ENCODE results near the gene NTNG2. TPM values are rescaled to one million over a fixed set of nuclear protein-coding genes. Genes with fewer than 3 reads are reported as not detected.
A peak's percentile ranks its signal among the peaks of the same experiment; 100 is the strongest.

NTNG2 gene
- polyA plus RNA-seq, 1 donor from 2014 or later: 0.43 TPM

- H3F3A ChIP-seq (ENCODE audit: insufficient read depth, low read length, poor library complexity, severe bottlenecking): no peaks in the 10 kb centered on the region
- H3K9me2 ChIP-seq (ENCODE audit: insufficient read depth, low read length): no peaks in the 10 kb centered on the region
- H3K36me3 ChIP-seq (ENCODE audit: insufficient read depth, low read length): no peaks in the 10 kb centered on the region
- H2AFZ ChIP-seq (ENCODE audit: low read depth, low read length): no peak overlapping the region
- H3K4me2 ChIP-seq (ENCODE audit: low read length): no peak overlapping the region
- no peaks in the 10 kb centered on the region for H3K79me2 ChIP-seq (replicated peaks; ENCODE audit: insufficient read depth, low read length)
- H4K20me1 ChIP-seq (ENCODE audit: insufficient read depth): no peaks in the 10 kb centered on the region
- peak; percentile 45 for TF ChIP-seq EP300 (conservative IDR thresholded peaks at IDR 0.05; ENCODE audit: poor library complexity, severe bottlenecking)
- TF ChIP-seq RAD21 (conservative IDR thresholded peaks at IDR 0.05): no peak
- TF ChIP-seq POLR2AphosphoS5 (IDR thresholded peaks at IDR 0.05): peak; percentile 52
- no peaks in the 10 kb centered on the region for H3K9me3 ChIP-seq (ENCODE audit: low read length)
- H3K27ac ChIP-seq (ENCODE audit: low read length): no peak overlapping the region
- H3K9ac ChIP-seq (ENCODE audit: low read length): no peak overlapping the region
- H3K4me3 ChIP-seq (ENCODE audit: low read length): no peak overlapping the region
- no peaks in the 10 kb centered on the region for H3K27me3 ChIP-seq (ENCODE audit: insufficient read depth, low read depth, low read length)
Measured at GRCh38 chr9:132152231-132152630, 9.6 kb upstream of the NTNG2 start.

GRCh38 chr9:132154863-132155567, 6.8 kb upstream of the NTNG2 start:
- no peak overlapping the region for H3K4me3 ChIP-seq (ENCODE audit: low read length)
- H3K27ac ChIP-seq (ENCODE audit: low read length): no peak overlapping the region
- H3K9me2 ChIP-seq (ENCODE audit: insufficient read depth, low read length): no peaks in the 10 kb centered on the region
- H2AFZ ChIP-seq (ENCODE audit: low read depth, low read length): no peak overlapping the region
- H3F3A ChIP-seq (ENCODE audit: insufficient read depth, low read length, poor library complexity, severe bottlenecking): no peaks in the 10 kb centered on the region
- no peak overlapping the region for H3K9ac ChIP-seq (ENCODE audit: low read length)
- H3K9me3 ChIP-seq (ENCODE audit: low read length): no peaks in the 10 kb centered on the region
- no peak overlapping the region for H3K4me2 ChIP-seq (ENCODE audit: low read length)
- no peaks in the 10 kb centered on the region for H4K20me1 ChIP-seq (ENCODE audit: insufficient read depth)
- H3K27me3 ChIP-seq (ENCODE audit: insufficient read depth, low read depth, low read length): peaks cover 12% of the 10 kb centered on the region
- TF ChIP-seq TAF1 (IDR thresholded peaks at IDR 0.05; ENCODE audit: low read depth) (no peak), SMC3 (conservative IDR thresholded peaks at IDR 0.05; ENCODE audit: poor library complexity) (no peak), EZH2 (IDR thresholded peaks at IDR 0.05; ENCODE audit: borderline replicate concordance, insufficient read depth, low read length, poor library complexity, severe bottlenecking) (no peak), RAD21 (conservative IDR thresholded peaks at IDR 0.05) (no peak), EP300 (conservative IDR thresholded peaks at IDR 0.05; ENCODE audit: poor library complexity, severe bottlenecking) (no peak)
- TF ChIP-seq, protein P1, sequence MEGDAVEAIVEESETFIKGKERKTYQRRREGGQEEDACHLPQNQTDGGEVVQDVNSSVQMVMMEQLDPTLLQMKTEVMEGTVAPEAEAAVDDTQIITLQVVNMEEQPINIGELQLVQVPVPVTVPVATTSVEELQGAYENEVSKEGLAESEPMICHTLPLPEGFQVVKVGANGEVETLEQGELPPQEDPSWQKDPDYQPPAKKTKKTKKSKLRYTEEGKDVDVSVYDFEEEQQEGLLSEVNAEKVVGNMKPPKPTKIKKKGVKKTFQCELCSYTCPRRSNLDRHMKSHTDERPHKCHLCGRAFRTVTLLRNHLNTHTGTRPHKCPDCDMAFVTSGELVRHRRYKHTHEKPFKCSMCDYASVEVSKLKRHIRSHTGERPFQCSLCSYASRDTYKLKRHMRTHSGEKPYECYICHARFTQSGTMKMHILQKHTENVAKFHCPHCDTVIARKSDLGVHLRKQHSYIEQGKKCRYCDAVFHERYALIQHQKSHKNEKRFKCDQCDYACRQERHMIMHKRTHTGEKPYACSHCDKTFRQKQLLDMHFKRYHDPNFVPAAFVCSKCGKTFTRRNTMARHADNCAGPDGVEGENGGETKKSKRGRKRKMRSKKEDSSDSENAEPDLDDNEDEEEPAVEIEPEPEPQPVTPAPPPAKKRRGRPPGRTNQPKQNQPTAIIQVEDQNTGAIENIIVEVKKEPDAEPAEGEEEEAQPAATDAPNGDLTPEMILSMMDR (IDR thresholded peaks at IDR 0.05; ENCODE audit: poor library complexity, severe bottlenecking): no peak
- TF ChIP-seq, protein P2, sequence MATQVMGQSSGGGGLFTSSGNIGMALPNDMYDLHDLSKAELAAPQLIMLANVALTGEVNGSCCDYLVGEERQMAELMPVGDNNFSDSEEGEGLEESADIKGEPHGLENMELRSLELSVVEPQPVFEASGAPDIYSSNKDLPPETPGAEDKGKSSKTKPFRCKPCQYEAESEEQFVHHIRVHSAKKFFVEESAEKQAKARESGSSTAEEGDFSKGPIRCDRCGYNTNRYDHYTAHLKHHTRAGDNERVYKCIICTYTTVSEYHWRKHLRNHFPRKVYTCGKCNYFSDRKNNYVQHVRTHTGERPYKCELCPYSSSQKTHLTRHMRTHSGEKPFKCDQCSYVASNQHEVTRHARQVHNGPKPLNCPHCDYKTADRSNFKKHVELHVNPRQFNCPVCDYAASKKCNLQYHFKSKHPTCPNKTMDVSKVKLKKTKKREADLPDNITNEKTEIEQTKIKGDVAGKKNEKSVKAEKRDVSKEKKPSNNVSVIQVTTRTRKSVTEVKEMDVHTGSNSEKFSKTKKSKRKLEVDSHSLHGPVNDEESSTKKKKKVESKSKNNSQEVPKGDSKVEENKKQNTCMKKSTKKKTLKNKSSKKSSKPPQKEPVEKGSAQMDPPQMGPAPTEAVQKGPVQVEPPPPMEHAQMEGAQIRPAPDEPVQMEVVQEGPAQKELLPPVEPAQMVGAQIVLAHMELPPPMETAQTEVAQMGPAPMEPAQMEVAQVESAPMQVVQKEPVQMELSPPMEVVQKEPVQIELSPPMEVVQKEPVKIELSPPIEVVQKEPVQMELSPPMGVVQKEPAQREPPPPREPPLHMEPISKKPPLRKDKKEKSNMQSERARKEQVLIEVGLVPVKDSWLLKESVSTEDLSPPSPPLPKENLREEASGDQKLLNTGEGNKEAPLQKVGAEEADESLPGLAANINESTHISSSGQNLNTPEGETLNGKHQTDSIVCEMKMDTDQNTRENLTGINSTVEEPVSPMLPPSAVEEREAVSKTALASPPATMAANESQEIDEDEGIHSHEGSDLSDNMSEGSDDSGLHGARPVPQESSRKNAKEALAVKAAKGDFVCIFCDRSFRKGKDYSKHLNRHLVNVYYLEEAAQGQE (IDR thresholded peaks at IDR 0.05; ENCODE audit: borderline replicate concordance): no peak
- no peaks in the 10 kb centered on the region for H3K36me3 ChIP-seq (ENCODE audit: insufficient read depth, low read length)
- H3K79me2 ChIP-seq (replicated peaks; ENCODE audit: insufficient read depth, low read length): no peaks in the 10 kb centered on the region

DNA sequence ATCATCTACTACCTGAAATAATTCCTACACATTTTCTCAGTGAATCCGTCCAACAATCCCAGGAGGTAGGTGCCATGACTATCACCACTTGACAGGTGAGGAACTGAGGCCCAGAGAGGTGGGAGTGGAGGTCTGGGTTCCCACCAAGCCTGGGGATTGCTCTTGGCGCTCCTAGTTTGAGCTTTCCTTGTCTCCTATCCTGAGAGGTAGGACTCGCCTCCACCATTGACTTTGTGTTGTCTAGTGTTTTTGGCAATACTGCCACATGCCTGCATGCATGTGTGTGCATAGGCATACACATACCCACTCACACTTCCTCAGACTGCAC, 6.3 kb upstream of the NTNG2 start:
- H2AFZ ChIP-seq (ENCODE audit: low read depth, low read length): no peak overlapping the region
- H3K79me2 ChIP-seq (replicated peaks; ENCODE audit: insufficient read depth, low read length): no peaks in the 10 kb centered on the region
- no peak overlapping the region for H3K4me2 ChIP-seq (ENCODE audit: low read length)
- peaks cover 17% of the 10 kb centered on the region for H3K27me3 ChIP-seq (ENCODE audit: insufficient read depth, low read depth, low read length)
- H3K36me3 ChIP-seq (ENCODE audit: insufficient read depth, low read length): no peaks in the 10 kb centered on the region
- H3F3A ChIP-seq (ENCODE audit: insufficient read depth, low read length, poor library complexity, severe bottlenecking): no peaks in the 10 kb centered on the region
- no peaks in the 10 kb centered on the region for H3K9me2 ChIP-seq (ENCODE audit: insufficient read depth, low read length)
- TF ChIP-seq, protein P2 (IDR thresholded peaks at IDR 0.05; ENCODE audit: borderline replicate concordance): no peak
- TF ChIP-seq EZH2 (IDR thresholded peaks at IDR 0.05; ENCODE audit: borderline replicate concordance, insufficient read depth, low read length, poor library complexity, severe bottlenecking) (no peak), POLR2AphosphoS5 (IDR thresholded peaks at IDR 0.05) (no peak), EP300 (conservative IDR thresholded peaks at IDR 0.05; ENCODE audit: poor library complexity, severe bottlenecking) (no peak), SMC3 (conservative IDR thresholded peaks at IDR 0.05; ENCODE audit: poor library complexity) (no peak), MXI1 (conservative IDR thresholded peaks at IDR 0.05; ENCODE audit: poor library complexity, severe bottlenecking) (no peak), TAF1 (IDR thresholded peaks at IDR 0.05; ENCODE audit: low read depth) (no peak), RAD21 (conservative IDR thresholded peaks at IDR 0.05) (no peak)
- TF ChIP-seq, protein P1 (IDR thresholded peaks at IDR 0.05; ENCODE audit: poor library complexity, severe bottlenecking): no peak
- no peak overlapping the region for H3K4me3 ChIP-seq (ENCODE audit: low read length)
- no peaks in the 10 kb centered on the region for H3K9me3 ChIP-seq (ENCODE audit: low read length)
- H3K9ac ChIP-seq (ENCODE audit: low read length): no peak overlapping the region
- H4K20me1 ChIP-seq (ENCODE audit: insufficient read depth): no peaks in the 10 kb centered on the region
- H3K27ac ChIP-seq (ENCODE audit: low read length): no peak overlapping the region

All from neural cell (in vitro differentiated cells).